SK-N-SH (cell line): ENCODE measurements around the gene PI4K2B.

Experiments used
- ELF1 ChIP-seq: IDR thresholded peaks from 2 replicates; pipeline ENCODE4 v1.4.0; 2012
- EP300 ChIP-seq, 2 experiments: IDR thresholded peaks; 2 replicates each; pipeline versions ENCODE4 v1.4.0 to v1.6.1; 2012; ENCODE audit warnings: borderline replicate concordance in 1 of 2, low read depth in 1 of 2, low read length in 1 of 2
- NFIC ChIP-seq: IDR thresholded peaks from 2 replicates; pipeline ENCODE4 v1.4.0; 2012; ENCODE audit warnings: borderline replicate concordance
- TAF1 ChIP-seq: IDR thresholded peaks from 2 replicates; pipeline ENCODE4 v1.6.1; 2012; ENCODE audit warnings: low read depth, mild to moderate bottlenecking, low read length, moderate library complexity, borderline replicate concordance
- TCF12 ChIP-seq: IDR thresholded peaks from 2 replicates; pipeline ENCODE4 v1.4.0; 2012
- TF ChIP-seq, protein P1 (sequence below): fragments of 200-600 bp; sonication (generic); IDR thresholded peaks from 2 replicates; pipeline ENCODE4 v1.6.1; 2017; ENCODE audit warnings: antibody characterized with exemption, mild to moderate bottlenecking, moderate library complexity
- TF ChIP-seq, protein P2 (sequence below): IDR thresholded peaks from 2 replicates; pipeline ENCODE4 v1.6.1; 2012; ENCODE audit warnings: mild to moderate bottlenecking, low read depth, low read length, moderate library complexity

DNA sequence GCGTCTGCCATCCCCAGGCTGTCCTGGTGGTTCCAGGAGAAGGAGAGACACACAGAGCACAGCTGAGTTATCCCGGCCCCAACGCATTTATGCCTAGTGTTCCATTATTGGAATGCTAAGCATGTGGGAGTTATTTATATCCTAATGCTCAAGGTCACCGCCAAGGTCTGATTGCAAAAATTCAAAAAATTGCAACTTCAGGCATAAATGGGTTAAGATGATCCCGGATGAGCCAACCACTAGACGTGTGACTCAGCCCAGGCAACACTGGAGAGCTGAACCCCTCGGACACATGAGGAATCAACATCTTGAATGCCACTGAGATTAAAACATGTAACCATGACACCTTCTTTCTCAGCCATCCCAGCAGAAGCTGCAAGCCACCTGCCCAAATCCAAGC is 74.9 kb downstream of the PI4K2B start:
- TF ChIP-seq, protein P1, sequence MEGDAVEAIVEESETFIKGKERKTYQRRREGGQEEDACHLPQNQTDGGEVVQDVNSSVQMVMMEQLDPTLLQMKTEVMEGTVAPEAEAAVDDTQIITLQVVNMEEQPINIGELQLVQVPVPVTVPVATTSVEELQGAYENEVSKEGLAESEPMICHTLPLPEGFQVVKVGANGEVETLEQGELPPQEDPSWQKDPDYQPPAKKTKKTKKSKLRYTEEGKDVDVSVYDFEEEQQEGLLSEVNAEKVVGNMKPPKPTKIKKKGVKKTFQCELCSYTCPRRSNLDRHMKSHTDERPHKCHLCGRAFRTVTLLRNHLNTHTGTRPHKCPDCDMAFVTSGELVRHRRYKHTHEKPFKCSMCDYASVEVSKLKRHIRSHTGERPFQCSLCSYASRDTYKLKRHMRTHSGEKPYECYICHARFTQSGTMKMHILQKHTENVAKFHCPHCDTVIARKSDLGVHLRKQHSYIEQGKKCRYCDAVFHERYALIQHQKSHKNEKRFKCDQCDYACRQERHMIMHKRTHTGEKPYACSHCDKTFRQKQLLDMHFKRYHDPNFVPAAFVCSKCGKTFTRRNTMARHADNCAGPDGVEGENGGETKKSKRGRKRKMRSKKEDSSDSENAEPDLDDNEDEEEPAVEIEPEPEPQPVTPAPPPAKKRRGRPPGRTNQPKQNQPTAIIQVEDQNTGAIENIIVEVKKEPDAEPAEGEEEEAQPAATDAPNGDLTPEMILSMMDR, result no peak
- TF ChIP-seq EP300 (IDR thresholded peaks at IDR 0.05; ENCODE audit: borderline replicate concordance in 1 of 2, low read depth in 1 of 2, low read length in 1 of 2) (no peak), NFIC (no peak), TCF12 (no peak), TAF1 (no peak), ELF1 (no peak)
- TF ChIP-seq, protein P2, sequence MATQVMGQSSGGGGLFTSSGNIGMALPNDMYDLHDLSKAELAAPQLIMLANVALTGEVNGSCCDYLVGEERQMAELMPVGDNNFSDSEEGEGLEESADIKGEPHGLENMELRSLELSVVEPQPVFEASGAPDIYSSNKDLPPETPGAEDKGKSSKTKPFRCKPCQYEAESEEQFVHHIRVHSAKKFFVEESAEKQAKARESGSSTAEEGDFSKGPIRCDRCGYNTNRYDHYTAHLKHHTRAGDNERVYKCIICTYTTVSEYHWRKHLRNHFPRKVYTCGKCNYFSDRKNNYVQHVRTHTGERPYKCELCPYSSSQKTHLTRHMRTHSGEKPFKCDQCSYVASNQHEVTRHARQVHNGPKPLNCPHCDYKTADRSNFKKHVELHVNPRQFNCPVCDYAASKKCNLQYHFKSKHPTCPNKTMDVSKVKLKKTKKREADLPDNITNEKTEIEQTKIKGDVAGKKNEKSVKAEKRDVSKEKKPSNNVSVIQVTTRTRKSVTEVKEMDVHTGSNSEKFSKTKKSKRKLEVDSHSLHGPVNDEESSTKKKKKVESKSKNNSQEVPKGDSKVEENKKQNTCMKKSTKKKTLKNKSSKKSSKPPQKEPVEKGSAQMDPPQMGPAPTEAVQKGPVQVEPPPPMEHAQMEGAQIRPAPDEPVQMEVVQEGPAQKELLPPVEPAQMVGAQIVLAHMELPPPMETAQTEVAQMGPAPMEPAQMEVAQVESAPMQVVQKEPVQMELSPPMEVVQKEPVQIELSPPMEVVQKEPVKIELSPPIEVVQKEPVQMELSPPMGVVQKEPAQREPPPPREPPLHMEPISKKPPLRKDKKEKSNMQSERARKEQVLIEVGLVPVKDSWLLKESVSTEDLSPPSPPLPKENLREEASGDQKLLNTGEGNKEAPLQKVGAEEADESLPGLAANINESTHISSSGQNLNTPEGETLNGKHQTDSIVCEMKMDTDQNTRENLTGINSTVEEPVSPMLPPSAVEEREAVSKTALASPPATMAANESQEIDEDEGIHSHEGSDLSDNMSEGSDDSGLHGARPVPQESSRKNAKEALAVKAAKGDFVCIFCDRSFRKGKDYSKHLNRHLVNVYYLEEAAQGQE, result no peak
